NT2/D1 (cell line): ENCODE results near the gene PRKAA1.

Source experiments
- SUZ12 ChIP-seq: IDR thresholded peaks from 2 replicates; pipeline ENCODE4 v1.6.1; 2011; ENCODE audit not compliant: insufficient read length, insufficient read depth; ENCODE audit errors: extremely low read depth
- YY1 ChIP-seq: IDR thresholded peaks from 2 replicates; pipeline ENCODE4 v1.6.1; 2011; ENCODE audit not compliant: insufficient read length, insufficient read depth
- ZNF274 ChIP-seq: IDR thresholded peaks from 2 replicates; pipeline ENCODE4 v1.6.1; 2011; ENCODE audit warnings: mild to moderate bottlenecking, low read depth, low read length

DNA sequence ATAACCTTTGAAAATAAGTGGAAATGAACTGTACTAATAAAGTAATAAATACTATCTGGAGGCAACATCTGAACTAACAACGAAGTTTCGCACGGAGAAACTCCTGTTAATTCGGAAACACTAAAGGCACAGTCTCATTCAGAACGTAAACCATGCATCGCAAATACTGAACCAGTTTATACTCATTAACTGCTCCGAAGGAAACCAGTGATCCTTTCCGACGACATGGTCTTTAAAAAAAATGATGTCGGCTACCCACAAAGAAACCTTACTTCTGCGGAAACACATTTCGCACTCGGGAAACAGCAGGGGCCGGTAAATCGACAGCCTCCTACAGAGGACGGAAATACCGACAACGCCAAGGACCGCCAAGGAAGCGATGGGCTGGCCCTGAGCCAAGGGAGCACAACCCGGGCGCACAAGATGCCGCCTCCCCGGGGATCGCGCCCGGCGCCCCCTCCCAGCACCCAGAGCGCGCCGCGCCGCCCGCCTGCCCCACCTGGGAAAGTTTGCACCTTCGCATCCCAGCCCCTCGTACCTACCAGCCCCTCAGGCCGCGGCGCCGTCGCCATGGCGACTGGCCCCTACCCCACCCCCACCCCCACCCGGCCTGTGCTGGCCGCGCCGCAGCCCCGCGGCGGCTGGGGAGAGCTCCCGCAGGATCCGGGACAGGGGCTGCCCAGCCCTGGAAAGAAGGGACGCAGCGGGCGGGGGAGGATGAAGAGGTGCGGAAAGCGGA is 732 bp downstream of the PRKAA1 start:
- TF ChIP-seq ZNF274 (no peak), YY1 (no peak), SUZ12 (no peak)
